Central memory CD8-positive, alpha-beta T cell (primary cell): Measurements from ENCODE around the gene IRF6.
A peak's percentile ranks its signal among the peaks of the same experiment; 100 is the strongest.

Experiments
- ATAC-seq: fragments of 150-1000 bp; cut with Tn5 transposase; replicated peaks from 2 replicates; pipeline ENCODE4 v1.10.0; 2022; ENCODE audit warnings: mild to moderate bottlenecking, moderate FRiP score, moderate number of reproducible peaks; ENCODE audit not compliant: poor library complexity, severe bottlenecking; ENCODE audit errors: extremely low read depth
- DNase-seq, 2 donors: peaks; one replicate each; pipeline ENCODE4 v3.0.0; 2021; ENCODE audit warnings: low spot score in 2 of 2
- H3K27ac Mint-ChIP-seq: one replicate; pipeline ENCODE4 v1.8.0; 2022; ENCODE audit warnings: low read depth, mild to moderate bottlenecking, moderate library complexity, mixed read lengths
- H3K27me3 Mint-ChIP-seq: one replicate; pipeline ENCODE4 v1.8.0; 2022; ENCODE audit warnings: mixed read lengths
- H3K36me3 Mint-ChIP-seq: one replicate; pipeline ENCODE4 v1.8.0; 2022; ENCODE audit warnings: mild to moderate bottlenecking, moderate library complexity, mixed read lengths; ENCODE audit not compliant: insufficient read depth
- H3K4me1 Mint-ChIP-seq: one replicate; pipeline ENCODE4 v1.8.0; 2022; ENCODE audit warnings: mixed read lengths
- H3K4me3 Mint-ChIP-seq: one replicate; pipeline ENCODE4 v1.8.0; 2022; ENCODE audit warnings: mild to moderate bottlenecking, moderate library complexity, mixed read lengths
- H3K9me3 Mint-ChIP-seq: one replicate; pipeline ENCODE4 v1.8.0; 2022; ENCODE audit warnings: mixed read lengths

The IRF6 gene

GRCh38 chr1:209777587-209777986 is 28.4 kb downstream of the IRF6 start:
- no peak for DNase-seq
- Mint-ChIP-seq H3K4me3 (no peak overlapping the region), H3K27me3 (no peaks in the 10 kb centered on the region), H3K9me3 (no peaks in the 10 kb centered on the region), H3K36me3 (peaks cover 75% of the 10 kb centered on the region), H3K4me1 (peaks cover 7% of the 10 kb centered on the region), H3K27ac (peak overlapping the region; percentile 21)
- ATAC-seq: no peak

- Mint-ChIP-seq H3K36me3 (peaks cover 68% of the 10 kb centered on the region), H3K4me1 (peaks cover 7% of the 10 kb centered on the region), H3K27me3 (no peaks in the 10 kb centered on the region), H3K27ac (peak overlapping the region; percentile 17), H3K4me3 (no peak overlapping the region), H3K9me3 (no peaks in the 10 kb centered on the region)
- no peak for DNase-seq
- ATAC-seq: no peak
These were observed 30.3 kb downstream of the IRF6 start for GRCh38 chr1:209775678-209776077.

- H3K4me3 Mint-ChIP-seq: no peak overlapping the region
- H3K27ac Mint-ChIP-seq: peak overlapping the region; percentile 17
- H3K27me3 Mint-ChIP-seq: no peaks in the 10 kb centered on the region
- ATAC-seq (no peak), DNase-seq (no peak)
- H3K4me1 Mint-ChIP-seq: peaks cover 8% of the 10 kb centered on the region
- no peaks in the 10 kb centered on the region for H3K9me3 Mint-ChIP-seq
- peaks cover 61% of the 10 kb centered on the region for H3K36me3 Mint-ChIP-seq
These were observed 31.4 kb downstream of the IRF6 start for GRCh38 chr1:209774592-209774991.

GRCh38 chr1:209772126-209772525 is 33.8 kb downstream of the IRF6 start:
- peaks cover 49% of the 10 kb centered on the region for H3K36me3 Mint-ChIP-seq

GRCh38 chr1:209770636-209771415 is 35.1 kb downstream of the IRF6 start:
- Mint-ChIP-seq H3K4me1 (peaks cover 34% of the 10 kb centered on the region), H3K27ac (no peak overlapping the region)

More at GRCh38 chr1:209772126-209772525, 33.8 kb downstream of the IRF6 start:
- peaks cover 21% of the 10 kb centered on the region for H3K4me1 Mint-ChIP-seq
- H3K9me3 Mint-ChIP-seq: no peaks in the 10 kb centered on the region
- H3K4me3 Mint-ChIP-seq: no peak overlapping the region
- DNase-seq (no peak), ATAC-seq (no peak)
- H3K27me3 Mint-ChIP-seq: no peaks in the 10 kb centered on the region
- H3K27ac Mint-ChIP-seq: no peak overlapping the region

GRCh38 chr1:209769971-209770370 is 36.0 kb downstream of the IRF6 start:
- Mint-ChIP-seq H3K27me3 (no peaks in the 10 kb centered on the region), H3K27ac (no peak overlapping the region), H3K36me3 (peaks cover 44% of the 10 kb centered on the region), H3K4me1 (peaks cover 38% of the 10 kb centered on the region), H3K4me3 (no peak overlapping the region), H3K9me3 (no peaks in the 10 kb centered on the region)
- no peak for DNase-seq
- no peak for ATAC-seq

More at GRCh38 chr1:209770636-209771415, 35.1 kb downstream of the IRF6 start:
- Mint-ChIP-seq H3K4me3 (no peak overlapping the region), H3K36me3 (peaks cover 45% of the 10 kb centered on the region), H3K27me3 (no peaks in the 10 kb centered on the region), H3K9me3 (no peaks in the 10 kb centered on the region)
- DNase-seq (no peak), ATAC-seq (no peak)

- Mint-ChIP-seq H3K27ac (no peak overlapping the region), H3K4me1 (peaks cover 42% of the 10 kb centered on the region), H3K36me3 (peaks cover 44% of the 10 kb centered on the region)
These were observed 36.6 kb downstream of the IRF6 start for GRCh38 chr1:209769171-209769904.

GRCh38 chr1:209768354-209768774 is 37.6 kb downstream of the IRF6 start:
- H3K4me3 Mint-ChIP-seq: no peak overlapping the region
- H3K4me1 Mint-ChIP-seq: peaks cover 50% of the 10 kb centered on the region
- no peaks in the 10 kb centered on the region for H3K9me3 Mint-ChIP-seq
- DNase-seq (peak; percentile 62 to 64), ATAC-seq (peak; percentile 76)
- no peak overlapping the region for H3K27ac Mint-ChIP-seq
- H3K27me3 Mint-ChIP-seq: no peaks in the 10 kb centered on the region
- peaks cover 50% of the 10 kb centered on the region for H3K36me3 Mint-ChIP-seq

More at GRCh38 chr1:209769171-209769904, 36.6 kb downstream of the IRF6 start:
- peak; percentile 76 for ATAC-seq
- no peaks in the 10 kb centered on the region for H3K9me3 Mint-ChIP-seq
- H3K27me3 Mint-ChIP-seq: no peaks in the 10 kb centered on the region
- no peak overlapping the region for H3K4me3 Mint-ChIP-seq
- peak; percentile 39 to 61 for DNase-seq

- no peak for ATAC-seq
- peaks cover 49% of the 10 kb centered on the region for H3K36me3 Mint-ChIP-seq
- no peaks in the 10 kb centered on the region for H3K9me3 Mint-ChIP-seq
- peaks cover 57% of the 10 kb centered on the region for H3K4me1 Mint-ChIP-seq
- H3K27me3 Mint-ChIP-seq: no peaks in the 10 kb centered on the region
- H3K4me3 Mint-ChIP-seq: no peak overlapping the region
- no peak for DNase-seq
- no peak overlapping the region for H3K27ac Mint-ChIP-seq
These were observed 38.2 kb downstream of the IRF6 start for GRCh38 chr1:209767706-209768105.

GRCh38 chr1:209767096-209767495 is 38.8 kb downstream of the IRF6 start:
- ATAC-seq (no peak), DNase-seq (no peak)
- Mint-ChIP-seq H3K27ac (no peak overlapping the region), H3K4me1 (peaks cover 63% of the 10 kb centered on the region), H3K9me3 (no peaks in the 10 kb centered on the region), H3K36me3 (peaks cover 55% of the 10 kb centered on the region), H3K27me3 (no peaks in the 10 kb centered on the region), H3K4me3 (no peak overlapping the region)

GRCh38 chr1:209766051-209766450 is 39.9 kb downstream of the IRF6 start:
- Mint-ChIP-seq H3K27ac (no peak overlapping the region), H3K4me1 (peaks cover 74% of the 10 kb centered on the region), H3K27me3 (no peaks in the 10 kb centered on the region), H3K9me3 (no peaks in the 10 kb centered on the region), H3K36me3 (peaks cover 65% of the 10 kb centered on the region), H3K4me3 (no peak overlapping the region)
- no peak for ATAC-seq
- no peak for DNase-seq

GRCh38 chr1:209761011-209761635 is 44.8 kb downstream of the IRF6 start:
- Mint-ChIP-seq H3K36me3 (peaks cover 72% of the 10 kb centered on the region), H3K27me3 (no peaks in the 10 kb centered on the region), H3K4me3 (peak overlapping the region; percentile 45), H3K9me3 (no peaks in the 10 kb centered on the region), H3K27ac (peak overlapping the region; percentile 93), H3K4me1 (peaks cover 82% of the 10 kb centered on the region)
- ATAC-seq: no peak
- DNase-seq: no peak
